Dermis microvascular lymphatic vessel endothelial cell (primary cell): Measurements from ENCODE around the gene GGTLC2. TPM values are rescaled to one million over a fixed set of nuclear protein-coding genes. Genes with fewer than 3 reads are reported as not detected.
A peak's percentile ranks its signal among the peaks of the same experiment; 100 is the strongest.
"Not testable (repeated sequence)": the region's sequence is repeated elsewhere in the genome, so short reads cannot be mapped to it uniquely, and the experiment has no call there.

ENCODE experiments used
- DNase-seq, 2 donors: peaks; one replicate each; pipeline versions ENCODE4 v3.0.0 to v3.0.0-alpha.2; 2010; ENCODE audit warnings: low read depth in 2 of 2
- total RNA-seq: library from RNA; depleted of rRNA; stranded (reverse); fragments of >200 nt; gene quantifications from 2 replicates; pipeline ENCODE4 v1.2.1, GENCODE V29; 2014

Gene GGTLC2
- total RNA-seq, 1 donor from 2014 or later: not detected

DNA sequence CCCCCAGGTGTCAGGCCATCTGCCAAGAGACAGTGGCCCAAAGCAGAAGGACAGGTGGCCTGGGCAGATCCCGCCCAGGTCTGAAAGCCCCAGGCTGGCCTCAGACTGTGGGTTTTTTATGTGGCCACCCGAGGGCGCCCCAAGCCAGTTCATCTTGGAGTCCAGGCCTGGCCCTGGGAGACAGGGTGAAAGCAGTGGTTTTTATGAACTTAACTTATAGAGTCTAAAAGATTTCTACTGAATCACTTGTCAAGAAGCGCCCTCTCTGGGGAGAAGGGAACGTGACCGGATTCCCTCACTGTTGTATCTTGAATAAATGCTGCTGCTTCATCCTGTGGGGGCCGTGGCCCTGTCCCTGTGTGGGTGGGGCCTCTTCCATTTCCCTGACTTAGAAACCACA lies 8.2 kb upstream of the GGTLC2 start:
- DNase-seq: not testable (repeated sequence)

DNA sequence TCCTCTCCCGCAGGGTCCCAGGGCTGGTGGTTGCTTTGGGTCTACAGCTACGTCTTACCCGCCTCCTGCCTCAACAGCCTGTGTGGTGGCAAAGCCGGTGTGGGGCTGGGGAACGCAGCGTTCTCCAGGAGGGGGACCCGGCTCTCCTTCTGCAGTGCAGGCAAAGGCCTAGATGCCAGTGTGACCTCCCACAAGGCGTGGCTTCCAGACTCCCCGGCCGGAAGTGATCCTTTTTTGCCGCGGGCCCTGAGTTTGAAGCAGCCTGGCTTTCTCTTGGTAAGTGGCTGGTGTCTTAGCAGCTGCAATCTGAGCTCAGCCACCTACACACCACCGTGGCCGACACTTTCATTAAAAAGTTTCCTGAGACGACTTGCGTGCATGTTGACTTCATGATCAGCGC lies 6.1 kb upstream of the GGTLC2 start:
- not testable (repeated sequence) for DNase-seq

DNA sequence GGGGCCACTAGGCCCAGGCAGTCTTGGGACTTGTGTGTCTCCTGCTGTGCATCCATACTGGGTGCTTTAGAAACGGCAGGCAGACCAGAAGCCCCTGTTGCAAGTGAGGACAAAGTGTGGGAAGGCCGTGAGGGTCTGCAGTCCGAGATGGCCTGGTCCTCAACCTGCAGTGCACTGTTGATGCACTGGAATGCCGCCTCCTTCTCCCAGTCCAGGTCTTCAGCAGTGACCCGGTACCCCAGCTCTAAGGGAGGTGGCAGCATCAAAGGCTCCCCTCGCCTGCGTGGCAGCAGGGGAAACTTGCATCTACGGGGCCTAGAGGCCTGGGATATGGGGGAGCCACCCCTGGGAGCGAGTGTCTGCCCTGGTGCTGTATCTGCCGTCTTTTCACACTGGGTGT lies 2.2 kb upstream of the GGTLC2 start:
- DNase-seq: not testable (repeated sequence)

DNA sequence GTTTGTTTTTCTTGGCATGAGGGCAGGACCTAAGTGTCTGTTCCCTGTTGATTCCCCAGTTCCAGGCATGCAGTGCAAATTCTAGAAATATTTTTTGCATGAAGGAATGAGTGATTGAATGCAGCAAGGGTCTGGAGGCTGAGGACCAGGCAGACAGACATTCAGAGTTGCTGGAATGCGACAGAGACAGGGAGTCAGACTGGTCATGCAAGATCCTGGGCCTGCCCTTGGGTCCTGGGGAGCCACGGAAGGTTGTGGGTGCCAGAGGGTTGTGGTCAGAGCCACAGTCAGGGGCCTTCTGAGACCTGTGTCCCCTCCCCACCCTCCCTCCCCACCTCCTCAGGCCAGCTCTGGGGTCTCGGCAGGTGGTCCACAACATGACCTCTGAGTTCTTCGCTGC lies 1.6 kb downstream of the GGTLC2 start:
- DNase-seq: not testable (repeated sequence)

DNA sequence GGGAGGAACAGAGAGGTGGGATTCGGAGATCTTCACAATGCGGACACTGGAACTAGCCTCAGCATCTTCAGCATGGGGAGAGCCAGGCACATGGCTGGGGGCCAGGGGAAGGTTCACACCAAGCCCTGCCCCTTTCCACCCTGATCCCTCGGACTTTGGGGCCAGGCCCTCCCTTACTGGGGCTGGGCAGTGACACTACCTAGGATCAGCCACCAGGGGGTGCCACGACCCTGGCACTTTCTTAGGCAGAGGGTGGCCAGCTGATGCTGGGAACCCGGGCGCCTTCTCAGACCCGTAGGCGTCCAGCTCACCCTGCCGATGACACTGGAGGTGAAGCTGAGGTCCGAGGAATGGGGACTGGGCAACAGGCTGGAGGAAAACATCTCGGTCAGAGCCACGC lies 3.5 kb downstream of the GGTLC2 start:
- DNase-seq: not testable (repeated sequence)

DNA sequence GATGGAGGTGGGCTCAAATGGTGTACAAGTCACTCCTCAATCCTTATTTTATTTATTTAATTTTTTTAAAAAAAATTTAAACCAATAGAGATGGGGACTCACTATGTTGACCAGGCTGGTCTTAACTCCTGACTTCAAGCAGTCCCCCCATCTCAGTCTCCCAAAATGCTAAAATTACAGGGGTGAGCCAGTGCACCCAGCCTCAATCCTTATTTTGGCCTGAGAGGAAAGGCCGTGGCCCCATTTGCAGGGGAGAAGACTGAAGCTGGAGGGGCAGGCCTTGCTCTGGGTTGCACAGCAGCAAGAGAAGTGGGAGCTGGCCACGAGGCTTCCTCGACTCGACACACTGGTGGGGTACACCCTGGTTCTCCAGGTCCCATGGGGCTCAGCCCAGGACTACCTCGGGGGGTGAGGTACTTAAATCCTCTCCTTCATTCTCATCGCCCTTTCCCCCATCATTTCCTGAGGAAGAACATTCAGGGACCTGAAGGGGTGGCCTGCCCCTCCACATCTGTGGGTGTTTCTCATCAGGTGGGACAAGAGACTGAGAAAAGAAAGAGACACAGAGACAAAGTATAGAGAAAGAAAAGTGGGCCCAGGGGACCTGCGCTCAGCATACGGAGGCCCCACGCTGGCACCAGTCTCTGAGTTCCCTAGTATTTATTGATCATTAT lies 4.6 kb downstream of the GGTLC2 start:
- DNase-seq: not testable (repeated sequence)

DNA sequence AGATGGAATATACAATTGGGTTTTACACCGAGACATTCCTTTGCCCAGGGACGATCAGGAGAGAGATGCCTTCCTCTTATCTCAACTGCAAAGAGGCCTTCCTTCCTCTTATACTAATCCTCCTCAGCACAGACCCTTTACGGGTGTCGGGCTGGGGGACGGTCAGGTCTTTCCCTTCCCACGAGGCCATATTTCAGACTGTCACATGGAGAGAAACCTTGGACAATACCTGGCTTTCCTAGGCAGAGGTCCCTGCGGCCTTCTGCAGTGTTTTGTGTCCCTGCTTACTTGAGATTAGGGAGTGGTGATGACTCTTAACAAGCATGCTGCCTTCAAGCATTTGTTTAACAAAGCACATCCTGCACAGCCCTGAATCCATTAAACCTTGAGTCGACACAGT lies 5.3 kb downstream of the GGTLC2 start:
- DNase-seq: not testable (repeated sequence)

DNA sequence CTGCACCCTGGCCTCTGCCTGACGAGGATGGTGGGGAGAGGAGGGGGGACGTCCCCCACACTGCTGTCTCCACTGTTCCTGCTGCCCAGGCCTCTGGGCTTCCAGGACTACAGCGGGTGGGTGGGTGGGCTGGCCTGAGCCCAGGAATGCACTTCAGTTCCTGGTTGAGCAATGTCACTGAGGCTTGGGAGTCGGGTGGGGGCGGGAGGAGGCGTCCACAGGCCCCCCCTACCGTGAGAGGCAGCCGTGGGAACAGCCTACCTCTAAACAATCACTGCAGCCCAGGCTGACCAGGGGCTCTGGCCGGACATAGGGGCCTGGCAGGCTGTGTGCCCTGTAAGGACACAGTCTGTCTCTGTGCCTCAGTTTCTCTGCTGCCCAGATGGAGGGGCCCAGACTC lies 6.0 kb downstream of the GGTLC2 start:
- DNase-seq: not testable (repeated sequence)

DNA sequence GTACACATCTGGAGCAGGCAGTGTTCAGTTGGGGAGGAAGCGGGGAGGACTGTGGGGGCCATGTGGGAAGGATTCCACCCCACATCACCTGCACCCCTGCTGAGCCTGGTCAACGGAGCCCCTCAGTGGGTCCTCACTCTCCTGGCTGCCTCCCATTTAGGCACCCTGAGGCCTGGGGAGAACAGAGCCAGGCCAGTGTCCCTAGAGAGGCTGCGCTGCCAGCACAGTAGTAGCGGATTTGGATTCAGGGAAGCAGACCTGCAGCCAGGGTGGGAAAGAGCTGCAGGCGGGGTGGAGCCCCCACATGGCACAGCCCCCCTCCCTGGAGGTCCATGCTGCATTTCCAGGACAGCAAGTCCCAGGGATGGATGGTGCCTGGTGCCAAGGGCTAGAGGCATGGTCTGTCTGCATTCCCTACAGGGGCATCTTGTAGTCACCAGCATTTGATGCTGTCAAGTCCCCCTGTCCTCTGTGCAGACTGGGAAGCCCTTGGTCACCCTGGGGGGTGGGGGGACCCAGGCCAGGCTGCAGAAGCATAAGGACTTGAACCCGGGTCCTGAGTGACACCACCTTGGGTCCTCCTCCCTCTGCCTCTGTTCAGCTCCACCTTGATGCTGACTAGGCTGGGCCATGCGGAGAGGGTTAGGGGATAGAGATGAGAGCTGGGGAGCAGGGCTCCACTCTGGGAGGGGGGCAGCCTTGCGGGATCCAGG lies 6.5 kb downstream of the GGTLC2 start:
- not testable (repeated sequence) for DNase-seq

DNA sequence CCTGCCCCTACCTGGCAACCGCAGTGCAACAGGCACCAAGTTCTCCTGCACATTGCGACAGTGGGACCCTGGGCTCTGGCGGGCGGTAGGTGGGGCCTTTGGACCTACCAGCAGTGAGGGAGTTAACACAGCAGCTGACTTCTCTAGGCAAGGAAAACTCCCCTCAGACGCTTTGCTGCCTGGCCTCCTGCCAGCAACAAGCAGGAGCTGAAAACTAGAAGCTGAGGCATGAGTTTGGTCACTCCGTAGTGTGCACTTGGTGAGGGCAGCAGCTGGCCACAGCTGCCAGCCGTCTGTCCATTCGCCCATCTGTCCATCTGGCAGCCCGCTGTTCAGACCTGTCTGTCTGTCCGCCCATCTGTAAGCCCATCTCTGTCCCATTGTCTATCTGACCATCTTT lies 7.2 kb downstream of the GGTLC2 start:
- DNase-seq: not testable (repeated sequence)

DNA sequence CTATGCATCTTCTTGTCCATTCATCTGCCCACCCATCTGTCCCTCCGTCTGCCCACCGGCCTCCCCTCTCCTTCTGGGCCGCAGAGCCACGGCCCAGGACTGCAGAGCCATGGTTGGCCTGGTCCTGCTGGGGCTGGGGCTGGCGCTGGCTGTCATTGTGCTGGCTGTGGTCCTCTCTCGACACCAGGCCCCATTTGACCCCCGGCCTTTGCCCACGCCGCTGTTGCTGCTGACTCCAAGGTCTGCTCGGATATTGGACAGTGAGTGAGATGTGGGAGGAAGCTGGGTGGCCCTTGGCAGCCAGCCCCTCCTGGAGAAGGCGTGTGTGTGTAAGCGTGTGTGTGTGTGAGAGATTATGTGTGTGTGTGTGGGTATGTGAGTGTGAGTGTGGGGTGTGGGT lies 7.7 kb downstream of the GGTLC2 start:
- DNase-seq: not testable (repeated sequence)

DNA sequence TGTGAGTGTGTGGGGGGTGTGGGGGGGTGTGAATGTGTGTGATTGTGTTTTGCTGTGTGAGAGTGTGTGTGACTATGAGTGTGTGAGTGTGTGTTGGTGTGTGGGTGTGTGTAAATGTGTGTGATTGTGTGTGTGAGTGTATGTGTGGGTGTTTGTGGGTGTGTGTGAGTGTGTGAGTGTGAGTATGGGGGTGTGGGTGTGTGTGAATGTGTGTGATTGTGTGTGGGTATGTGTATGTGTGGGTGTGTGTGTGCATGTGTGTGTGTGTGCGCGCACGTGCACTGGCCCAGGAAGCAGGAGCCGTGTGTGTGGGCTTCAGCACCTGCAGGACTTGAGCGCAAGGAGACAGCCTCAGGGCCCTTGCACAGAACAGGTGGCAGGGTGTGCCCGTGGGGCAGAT lies 8.2 kb downstream of the GGTLC2 start:
- DNase-seq: not testable (repeated sequence)

DNA sequence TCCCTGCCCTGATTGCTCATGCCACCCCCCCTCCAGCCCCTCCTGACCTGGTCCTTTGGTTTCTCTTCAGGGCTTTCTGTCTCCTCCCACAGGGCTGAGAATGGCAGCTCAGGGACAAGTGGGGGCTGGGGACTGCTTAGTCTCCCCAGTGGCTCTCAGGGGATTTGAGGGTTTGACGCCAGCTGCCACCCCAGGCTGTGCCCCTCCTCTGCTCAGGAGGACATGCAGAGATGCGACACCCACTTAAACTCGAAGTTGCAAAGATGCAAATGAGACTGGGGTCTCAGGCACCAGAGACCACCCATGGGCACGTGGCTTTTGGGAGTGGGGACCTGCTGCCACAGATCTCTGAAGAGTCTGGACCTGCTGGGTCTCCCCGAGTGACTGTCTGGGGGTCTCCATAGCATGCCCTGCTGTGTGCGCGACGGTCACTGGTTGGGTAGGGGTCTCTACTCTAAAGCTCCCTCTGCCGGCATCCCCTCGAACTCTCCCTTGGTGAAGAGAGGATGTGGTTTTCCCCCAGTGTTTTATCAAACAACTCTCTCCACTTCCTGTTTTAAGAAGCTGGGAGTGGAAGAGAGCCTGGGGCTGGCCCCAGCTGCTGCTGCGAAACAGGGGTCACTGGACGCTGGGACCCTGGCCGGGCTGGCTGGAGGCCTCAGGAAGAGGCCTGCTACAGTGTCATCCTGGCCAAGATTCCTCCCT lies 9.4 kb downstream of the GGTLC2 start:
- DNase-seq: not testable (repeated sequence)

DNA sequence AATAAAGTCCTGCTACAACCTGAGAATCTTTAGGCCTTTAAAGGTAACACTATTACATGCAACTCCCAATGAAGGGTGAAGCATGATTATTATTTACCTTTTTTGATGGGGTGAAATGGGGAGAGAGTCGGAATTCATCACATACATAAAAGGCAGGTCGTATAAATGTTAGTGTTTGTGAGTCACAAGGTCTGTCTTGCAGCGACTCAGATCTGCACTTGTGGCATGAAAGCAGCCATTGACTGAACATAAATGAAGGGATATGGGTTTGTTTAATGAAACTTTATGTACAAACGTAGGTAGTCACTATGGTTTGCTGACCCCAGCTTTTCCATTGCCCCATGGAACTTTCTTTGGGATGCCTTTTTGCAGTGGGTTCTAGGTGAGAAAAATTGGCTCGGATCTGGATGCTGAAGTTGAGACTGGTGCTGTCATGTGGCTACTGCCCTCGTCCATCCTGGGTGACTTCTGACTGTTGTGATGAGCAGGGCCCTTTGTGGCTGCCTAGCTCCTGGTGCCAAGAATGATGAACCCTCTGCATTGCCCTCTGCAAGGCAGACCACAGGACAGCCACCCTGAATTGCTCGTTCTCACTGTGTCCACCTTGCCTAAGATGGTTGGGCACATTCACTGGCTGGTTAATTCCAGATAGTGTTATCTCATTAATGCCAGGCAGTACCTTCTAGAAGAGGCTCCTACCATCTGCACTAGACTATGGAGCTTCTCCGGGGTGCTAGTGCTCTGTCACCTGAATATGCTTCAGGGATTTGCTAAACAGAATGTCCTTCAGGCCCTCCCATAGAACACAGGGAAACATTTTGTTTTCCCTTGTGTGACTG lies 11.3 kb downstream of the GGTLC2 start:
- no peak for DNase-seq

DNA sequence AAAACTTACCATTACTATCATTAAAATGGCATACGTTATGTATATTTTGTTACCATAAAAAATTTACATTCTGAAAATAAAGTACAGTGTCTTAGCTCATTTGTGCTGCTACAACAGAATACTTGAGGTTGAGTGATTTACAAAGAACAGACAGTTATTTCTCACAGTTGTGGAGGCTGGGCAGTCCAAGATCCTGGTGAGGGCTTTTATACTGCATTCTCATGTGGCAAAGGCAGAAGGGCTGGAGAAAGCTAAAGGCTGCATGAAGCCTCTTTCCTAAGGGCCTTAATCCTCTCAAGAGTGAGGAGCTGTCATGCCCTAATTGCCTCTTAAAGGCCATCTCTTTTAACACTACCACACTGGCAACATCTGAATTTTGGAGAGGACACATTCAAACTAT lies 13.3 kb downstream of the GGTLC2 start:
- DNase-seq: no peak

DNA sequence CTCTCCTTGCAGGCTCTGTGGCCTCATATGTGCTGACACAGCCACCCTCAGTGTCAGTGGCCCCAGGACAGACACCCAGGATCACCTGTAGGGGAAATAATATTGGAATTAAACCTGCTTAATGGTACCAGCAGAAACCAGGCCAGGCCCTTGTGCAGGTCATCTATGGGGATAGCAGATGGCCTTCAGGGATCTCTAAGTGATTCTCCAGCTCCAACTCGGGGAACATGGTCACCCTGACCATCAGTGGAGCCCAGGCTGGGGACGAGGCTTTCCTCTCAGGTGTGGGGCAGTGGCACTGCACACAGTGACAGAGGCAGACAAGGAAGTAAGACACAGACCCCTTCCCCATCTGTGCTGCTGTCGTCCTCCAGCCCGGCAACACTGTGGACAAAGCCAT lies 16.9 kb downstream of the GGTLC2 start:
- no peak for DNase-seq

DNA sequence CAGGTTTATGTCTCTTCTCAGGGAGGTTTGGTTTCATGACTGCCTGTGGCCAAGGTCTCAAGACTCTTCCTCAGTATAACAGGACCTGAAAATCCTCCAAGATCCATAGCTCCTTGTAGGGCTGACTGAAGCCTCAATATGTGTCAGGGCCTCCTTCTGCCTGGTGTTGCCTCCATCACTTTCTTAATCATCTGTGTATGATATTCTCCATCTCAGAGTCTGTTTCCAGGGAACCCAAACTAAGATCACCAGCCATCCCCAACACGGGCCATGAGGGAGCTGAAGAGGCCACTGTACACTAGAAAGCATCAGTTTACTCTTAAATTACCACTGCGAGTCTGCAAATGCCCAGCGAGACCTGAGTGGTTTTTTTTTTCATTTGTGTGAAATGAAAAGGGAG lies 17.7 kb downstream of the GGTLC2 start:
- no peak for DNase-seq

DNA sequence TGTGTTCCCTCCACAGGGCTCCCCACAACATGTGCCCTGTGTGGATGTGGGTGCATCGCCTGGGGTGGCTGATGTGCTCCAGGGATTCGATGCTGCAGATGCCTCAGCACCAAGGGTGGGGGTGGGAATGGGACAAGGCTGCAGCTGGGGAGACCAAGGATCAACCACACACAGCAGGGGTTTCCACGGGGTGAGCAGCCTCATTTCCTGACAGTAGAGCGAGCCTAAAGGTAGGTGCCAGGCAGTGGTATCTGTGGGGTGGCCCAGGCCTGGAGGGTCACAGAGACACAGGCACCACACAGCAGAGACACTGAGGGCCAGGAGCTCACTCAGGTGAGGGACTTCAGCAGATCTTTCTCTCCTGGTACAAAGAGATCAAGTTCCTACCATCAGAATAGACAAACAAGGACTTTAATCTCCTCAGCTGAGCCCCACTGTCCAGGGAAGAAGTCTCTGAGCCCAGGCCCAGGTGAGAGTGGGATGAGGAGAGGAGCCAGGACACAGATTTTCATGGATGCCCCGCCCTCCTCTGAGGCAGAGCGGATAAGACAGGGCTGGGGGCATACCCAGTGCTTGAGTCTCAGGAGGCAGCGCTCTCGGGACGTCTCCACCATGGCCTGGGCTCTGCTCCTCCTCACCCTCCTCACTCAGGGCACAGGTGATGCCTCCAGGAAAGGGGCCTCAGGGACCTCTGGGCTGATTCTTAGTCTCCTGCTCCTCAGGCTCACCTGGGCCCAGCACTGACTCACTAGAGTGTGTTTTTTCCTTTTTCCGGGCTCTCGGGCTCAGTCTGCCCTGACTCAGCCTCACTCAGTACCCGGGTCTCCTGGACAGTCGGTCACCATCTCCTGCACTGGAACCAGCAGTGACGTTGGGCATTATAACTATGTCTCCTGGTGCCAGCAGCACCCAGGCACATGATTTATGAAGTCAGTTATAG lies 19.7 kb downstream of the GGTLC2 start:
- DNase-seq: no peak

DNA sequence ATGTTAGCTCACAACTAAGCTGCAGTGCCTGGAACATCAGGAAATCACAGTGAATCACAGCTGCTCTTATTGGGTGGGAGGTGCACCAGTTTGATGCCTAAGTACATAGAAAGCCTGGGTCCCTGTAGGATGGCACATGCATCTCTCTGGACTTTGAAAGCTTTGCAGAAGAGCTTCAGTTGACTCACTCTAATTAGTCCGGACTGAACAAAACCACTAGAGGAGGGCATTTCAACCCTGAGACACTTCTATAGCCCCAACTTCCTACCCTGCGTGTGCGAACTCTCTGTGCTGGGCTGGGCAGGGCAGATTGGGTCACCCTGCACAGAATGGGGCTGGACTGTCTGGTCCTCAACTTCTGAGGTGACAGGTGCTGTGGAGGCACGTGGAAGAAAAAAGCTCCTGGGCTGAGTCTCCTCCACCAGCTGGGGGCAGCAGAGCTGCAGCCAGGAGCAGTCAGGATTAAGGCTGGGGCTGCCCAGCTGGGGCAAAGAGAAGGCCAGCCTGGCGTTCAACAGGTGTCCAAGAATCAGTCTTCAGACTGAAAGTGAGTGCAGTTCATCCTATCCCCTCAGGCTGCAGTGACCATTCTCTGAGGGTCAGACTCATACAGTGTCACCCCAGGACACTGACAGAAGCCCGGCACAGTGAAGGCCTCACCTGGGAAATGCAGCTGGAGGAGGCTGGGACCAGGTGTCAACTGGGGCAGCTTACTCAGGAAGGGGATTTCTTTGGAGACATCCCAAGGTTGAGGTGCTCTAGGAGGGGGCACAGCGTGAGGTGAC lies 22.1 kb downstream of the GGTLC2 start:
- DNase-seq: peak in 1 of 2 donors; percentile 33
